Amygdala (tissue), 56 donors: Measurements from ENCODE around the gene HES2.
A peak's percentile ranks its signal among the peaks of the same experiment; 100 is the strongest.
"Not testable (repeated sequence)": the region's sequence is repeated elsewhere in the genome, so short reads cannot be mapped to it uniquely, and the experiment has no call there.

Source experiments
- DNase-seq, 56 donors: peaks; one replicate each; lab custom pipeline; 2025; lab: John Stamatoyannopoulos, UW

HES2 gene

DNA sequence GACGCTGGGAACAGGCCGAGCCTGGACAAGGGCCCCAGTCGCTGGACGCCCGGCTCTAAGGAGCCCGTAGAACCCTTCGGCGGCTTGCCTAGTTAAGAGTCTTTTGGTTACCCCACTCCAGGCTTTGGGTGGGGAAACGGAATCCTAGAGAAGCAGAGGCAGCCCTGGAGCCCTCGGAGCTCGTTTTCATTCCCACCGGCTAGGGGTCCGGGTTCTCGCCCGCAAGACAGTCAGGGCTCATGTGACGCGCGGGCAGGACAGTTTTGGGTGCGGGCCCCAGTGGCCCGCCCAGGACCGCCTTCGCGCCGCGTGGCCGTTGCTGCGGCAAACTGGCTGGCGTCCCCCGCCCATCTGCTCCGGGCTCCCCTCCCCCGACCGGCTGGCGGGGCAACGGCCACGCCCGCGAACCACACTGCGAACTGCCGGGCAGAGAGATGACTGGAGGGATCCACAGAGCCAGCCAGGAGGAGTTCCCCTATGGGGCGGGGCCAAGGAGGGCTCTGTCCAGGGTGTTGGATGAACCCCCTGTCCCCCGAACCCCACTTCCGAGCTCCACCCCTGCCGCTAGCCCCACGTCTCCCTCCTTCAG, 829 bp upstream of the HES2 start:
- DNase-seq, result no peak

- DNase-seq, result no peak
Measured at GRCh38 chr1:6419397-6419803, 319 bp downstream of the HES2 start.

DNA sequence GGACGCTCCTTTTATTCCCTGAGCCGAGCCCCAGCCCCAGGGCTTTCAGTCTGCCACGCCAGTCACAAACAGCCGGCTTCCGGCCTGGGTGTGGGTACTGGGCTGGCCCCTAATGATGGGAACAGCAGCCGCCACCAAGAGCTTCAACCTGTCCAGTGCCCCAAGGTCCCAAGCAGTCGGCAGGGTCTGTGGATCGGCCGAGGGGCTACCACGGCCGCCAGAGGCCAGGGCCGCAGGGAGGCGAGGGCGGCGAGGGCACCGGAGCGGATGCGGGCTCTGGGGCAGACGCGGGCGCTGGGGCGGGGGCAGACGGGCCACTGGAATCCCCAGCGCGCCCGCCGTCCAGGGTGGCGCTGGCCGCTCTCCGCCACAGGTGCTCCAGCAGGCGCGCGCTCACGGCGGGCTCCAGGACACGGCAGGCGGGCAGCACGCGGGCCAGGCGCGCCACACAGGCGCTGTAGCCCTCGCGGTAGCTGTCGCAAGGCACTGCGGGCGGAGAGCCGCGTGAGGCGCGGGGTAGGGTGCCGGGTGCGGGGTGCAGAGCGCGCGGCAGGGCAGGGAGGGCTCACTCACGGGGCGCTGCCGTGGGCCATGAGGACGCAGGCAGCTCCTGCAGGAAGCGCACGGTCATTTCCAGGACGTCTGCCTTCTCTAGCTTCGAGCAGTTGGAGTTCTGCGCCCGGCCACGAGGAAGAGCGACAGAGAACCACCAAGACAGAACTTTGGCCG, 887 bp downstream of the HES2 start:
- DNase-seq, result no peak

DNA sequence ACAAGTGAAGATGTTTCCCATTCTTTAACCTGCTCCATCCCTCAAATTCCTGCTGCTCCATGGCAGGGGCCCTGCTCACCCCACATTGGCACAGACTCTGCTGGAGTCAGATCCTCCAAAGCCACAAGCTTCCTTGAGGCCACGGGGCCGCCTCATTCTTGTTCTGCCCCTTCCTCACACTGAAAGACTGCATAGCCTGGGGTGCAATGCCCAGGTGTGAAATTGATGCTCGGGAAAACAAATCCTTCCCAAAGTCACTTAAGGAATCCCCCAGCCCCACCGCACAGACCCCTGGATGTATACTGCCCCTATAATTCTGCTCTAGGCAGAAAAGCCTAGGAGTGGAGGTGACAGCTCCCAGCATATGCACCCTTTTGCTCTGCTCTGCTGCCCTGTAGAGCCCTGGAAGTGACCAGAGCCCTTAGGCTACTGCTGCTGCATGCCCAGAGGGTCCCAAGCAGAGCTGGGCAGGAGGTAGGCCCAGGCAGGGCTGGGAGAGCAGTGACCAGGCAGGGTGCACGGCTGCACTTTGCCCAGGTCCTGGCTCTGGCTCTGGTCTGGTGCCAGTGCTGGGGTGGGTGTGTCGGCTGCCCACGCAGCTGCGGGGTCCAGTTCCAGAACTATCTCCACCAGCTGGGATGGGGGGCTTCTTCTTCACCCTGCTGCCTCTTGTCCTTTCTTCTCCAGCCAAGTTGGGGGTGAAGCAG, 1.6 kb downstream of the HES2 start:
- DNase-seq, result no peak

DNA sequence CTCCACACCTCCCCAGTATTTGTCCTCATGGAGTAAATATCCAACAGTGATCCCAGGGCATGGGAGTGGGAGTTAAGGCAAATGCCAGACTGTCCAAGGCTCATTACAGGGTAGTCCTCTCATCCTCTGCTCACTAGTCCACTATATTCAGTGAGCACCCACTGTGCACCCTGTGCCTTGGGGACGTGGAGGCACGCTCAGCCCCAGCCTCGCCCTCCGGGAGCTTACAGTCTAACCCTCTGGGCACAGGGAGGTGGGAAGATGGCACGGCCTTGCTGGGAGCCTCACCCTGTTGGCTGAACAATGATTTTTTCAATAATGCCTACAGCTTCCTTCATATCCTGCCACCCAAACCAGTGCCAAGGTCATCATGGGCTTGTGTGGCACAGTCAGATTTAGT, 2.8 kb downstream of the HES2 start:
- no peak for DNase-seq

- DNase-seq, result no peak
Measured at GRCh38 chr1:6416295-6416656, 3.4 kb downstream of the HES2 start.

DNA sequence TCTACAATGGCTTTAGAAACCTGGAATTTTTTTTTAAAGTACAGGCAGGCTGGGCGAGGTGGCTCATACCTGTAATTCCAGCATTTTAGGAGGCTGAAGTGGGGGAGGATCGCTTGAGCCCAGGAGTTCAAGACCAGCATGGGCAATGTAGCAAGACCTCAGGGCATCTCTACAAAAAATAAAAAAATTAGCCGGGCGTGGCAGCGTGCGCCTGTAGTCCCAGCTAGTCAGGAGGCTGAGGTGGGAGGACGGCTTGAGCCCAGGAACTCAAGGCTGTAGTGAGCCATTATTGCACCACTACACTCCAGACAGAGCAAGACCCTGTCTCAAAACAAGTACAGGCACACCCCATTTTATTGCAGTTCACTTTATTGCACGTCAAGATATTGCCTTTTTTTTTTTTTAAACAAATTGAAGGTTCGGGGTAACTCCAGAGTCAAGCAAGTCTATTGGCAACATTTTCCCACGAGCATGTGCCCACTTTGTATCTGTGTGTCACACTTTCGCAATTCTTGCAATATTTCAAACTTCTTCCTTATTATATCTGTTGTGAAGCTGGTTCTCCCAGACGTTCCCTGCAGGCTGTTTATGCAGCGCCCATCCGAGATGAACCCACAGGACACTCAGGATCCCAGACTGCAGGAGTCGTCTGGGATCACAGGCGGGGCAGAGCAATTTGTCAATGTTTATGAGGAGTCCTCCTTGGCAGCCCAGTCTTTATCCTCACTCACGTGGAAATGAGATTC, 4.7 kb downstream of the HES2 start:
- no peak for DNase-seq

GRCh38 chr1:6414443-6414844, 5.3 kb downstream of the HES2 start:
- peak in 8 of 56 donors; percentile 1 to 18 (median 8) for DNase-seq

GRCh38 chr1:6412896-6413295, 6.8 kb downstream of the HES2 start:
- DNase-seq, result no peak

GRCh38 chr1:6410248-6410893, 9.3 kb downstream of the HES2 start:
- no peak for DNase-seq

- no peak for DNase-seq
Measured at GRCh38 chr1:6409733-6410132, 10.0 kb downstream of the HES2 start.

DNA sequence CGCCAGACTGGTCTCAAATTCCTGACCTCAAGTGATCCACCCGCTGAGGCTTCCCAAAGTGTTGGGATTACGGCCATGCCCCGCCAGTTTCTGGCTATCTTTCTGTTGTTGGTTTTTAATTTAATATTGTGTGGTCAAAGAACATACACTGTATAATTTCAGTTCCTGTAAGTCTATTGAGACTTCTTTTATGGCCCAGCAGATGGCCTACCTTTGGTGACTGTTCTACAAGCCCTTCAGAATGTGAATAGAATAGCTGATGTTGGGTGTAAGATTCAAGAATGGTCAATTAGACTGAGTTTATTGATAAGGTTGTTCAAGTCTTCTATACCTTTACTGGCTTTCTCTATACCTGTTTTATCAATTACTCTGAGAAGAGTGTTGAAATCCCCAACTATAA, 10.7 kb downstream of the HES2 start:
- no peak for DNase-seq

- no peak for DNase-seq
Measured at GRCh38 chr1:6408023-6408422, 11.7 kb downstream of the HES2 start.

- no peak for DNase-seq
Measured at GRCh38 chr1:6401673-6402072, 18.0 kb downstream of the HES2 start.

DNA sequence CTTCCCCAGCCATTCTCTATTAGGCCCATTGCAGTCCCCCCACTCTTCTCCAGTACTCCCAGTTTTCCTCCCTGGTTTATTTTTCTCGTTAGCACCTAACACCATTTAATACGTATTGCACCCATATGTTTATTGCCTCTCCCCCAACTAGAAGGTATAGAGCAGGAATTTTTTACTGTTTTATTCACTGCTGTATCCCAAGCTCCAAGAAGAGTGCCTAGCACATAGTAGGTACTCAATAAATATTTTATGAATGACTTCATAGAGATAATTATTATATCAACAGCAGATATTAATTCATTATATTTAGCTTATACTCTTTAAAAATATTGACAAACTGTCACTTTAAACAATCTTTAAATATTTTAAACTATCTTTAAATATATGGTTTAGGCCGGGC, 20.4 kb downstream of the HES2 start:
- DNase-seq, result no peak

DNA sequence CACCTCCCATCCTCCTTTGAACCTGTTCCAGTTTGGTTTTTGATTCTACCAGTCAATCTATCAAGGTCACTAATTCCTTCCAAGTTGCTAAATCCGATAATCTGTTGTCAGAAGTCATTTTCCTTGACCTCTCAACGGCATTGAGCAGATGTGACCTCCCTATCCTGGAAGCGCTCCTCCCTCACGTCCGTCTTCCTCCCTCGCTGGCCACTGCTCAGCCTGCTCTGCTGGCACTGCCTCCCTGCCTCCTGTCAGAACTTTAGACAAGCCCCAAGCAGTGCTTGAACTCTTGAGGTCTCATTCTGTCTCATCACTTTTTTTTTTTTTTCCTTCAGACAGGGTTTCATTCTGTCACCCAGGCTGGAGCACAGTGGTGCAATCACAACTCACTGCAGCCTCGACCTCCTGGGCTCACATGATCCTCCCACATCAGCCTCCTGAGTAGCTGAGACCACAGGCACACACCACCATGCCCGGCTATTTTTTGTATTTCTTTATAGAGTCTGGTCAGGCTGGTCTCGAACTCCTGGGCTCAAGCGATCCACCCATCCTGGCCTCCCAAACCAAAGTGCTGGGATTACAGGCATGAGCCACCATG, 21.8 kb downstream of the HES2 start:
- no peak for DNase-seq

DNA sequence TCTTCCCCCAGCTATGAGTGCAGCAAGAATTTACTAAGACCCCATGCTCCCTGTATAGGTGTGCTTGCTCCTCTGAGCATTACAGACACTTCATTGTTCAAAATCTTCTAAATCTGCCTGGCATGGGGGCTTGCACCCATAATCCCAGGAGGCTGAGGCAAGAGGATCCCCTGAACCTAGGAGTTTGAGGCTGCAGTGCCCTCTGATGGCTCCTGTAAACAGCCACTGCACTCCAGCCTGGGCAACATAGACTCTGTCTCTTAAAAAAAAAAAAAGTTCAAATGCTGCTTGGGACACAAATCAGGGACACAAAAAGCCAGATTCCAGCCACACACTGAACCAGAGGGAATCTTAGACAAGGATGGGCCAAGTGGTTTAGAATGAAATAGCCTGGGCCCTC, 22.7 kb downstream of the HES2 start:
- no peak for DNase-seq

- not testable (repeated sequence) for DNase-seq
Measured at GRCh38 chr1:6395781-6396244, 23.9 kb downstream of the HES2 start.

DNA sequence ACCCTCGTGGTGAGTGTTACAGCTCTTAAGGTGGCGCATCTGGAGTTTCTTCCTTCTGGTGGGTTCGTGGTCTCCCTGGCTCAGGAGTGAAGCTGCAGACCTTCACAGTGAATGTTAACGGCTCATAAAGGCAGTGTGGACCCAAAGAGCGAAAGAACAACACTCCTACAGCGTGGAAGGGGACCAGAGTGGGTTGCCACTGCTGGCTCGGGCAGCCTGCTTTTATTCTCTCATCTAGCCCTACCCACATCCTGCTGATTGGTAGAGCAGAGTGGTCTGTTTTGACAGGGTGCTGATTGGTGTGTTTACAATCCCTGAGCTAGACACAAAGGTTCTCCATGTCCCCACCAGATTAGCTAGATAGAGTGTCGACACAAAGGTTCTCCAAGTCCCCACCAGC, 24.6 kb downstream of the HES2 start:
- DNase-seq, result not testable (repeated sequence)
